Measurements from ENCODE around the gene LIPE. TPM values are rescaled to one million over a fixed set of nuclear protein-coding genes. Genes with fewer than 3 reads are reported as not detected.

LIPE gene
- total and polyA plus RNA-seq, 12 donors, result 39.4 to 109 (median 55.0) TPM

- peak overlapping the region; percentile 73 to 94 (median 92) for H3K27ac ChIP-seq
- peaks cover 0 to 16% (median 0%) of the 10 kb centered on the region in 9 donors for H3K36me3 ChIP-seq
- intact Hi-C loops (cut with DNase I), result loop anchor here in 1 of 10 donors (5.0 kb wide), 1 partner anchor 139 kb away; no protein-coding TSS in a partner anchor
- no peaks in the 10 kb centered on the region for H3K9me3 ChIP-seq
- H3K27me3 ChIP-seq, result peaks cover 0 to 16% (median 0%) of the 10 kb centered on the region in 7 donors
- ATAC-seq (peak in 5 of 8 donors; percentile 1 to 30 (median 4)), DNase-seq (peak; percentile 47 to 51)
- no peak for TF ChIP-seq CTCF (IDR thresholded peaks at IDR 0.05)
- H3K4me1 ChIP-seq, result peaks cover 3 to 73% (median 58%) of the 10 kb centered on the region in 9 donors
- H3K4me3 ChIP-seq, result peak overlapping the region in 8 of 10 donors; percentile 62 to 86 (median 75)
- 36 to 45% methylated on average over 9 of the region's 9 CpGs for WGBS, 2 donors
These were observed 5.6 kb downstream of the LIPE start for GRCh38 chr19:42421591-42422031.

GRCh38 chr19:42421101-42421500 lies 6.1 kb downstream of the LIPE start:
- Histone ChIP-seq H3K9me3 (no peaks in the 10 kb centered on the region), H3K27me3 (peaks cover 0 to 16% (median 0%) of the 10 kb centered on the region in 7 donors), H3K4me1 (peaks cover 3 to 67% (median 57%) of the 10 kb centered on the region in 9 donors), H3K4me3 (peak overlapping the region in 1 of 10 donors; percentile 76), H3K36me3 (peaks cover 0 to 21% (median 0%) of the 10 kb centered on the region in 9 donors), H3K27ac (peak overlapping the region in 9 of 10 donors; percentile 73 to 94 (median 93))
- DNase-seq (no peak), ATAC-seq (no peak)
- TF ChIP-seq CTCF (IDR thresholded peaks at IDR 0.05), result no peak
- WGBS, 2 donors, result 60 to 70% methylated on average over 4 of the region's 4 CpGs
- intact Hi-C loops (cut with DNase I), result loop anchor here in 1 of 10 donors (5.0 kb wide), 1 partner anchor 139 kb away; no protein-coding TSS in a partner anchor

GRCh38 chr19:42420055-42420544 lies 7.1 kb downstream of the LIPE start:
- no peak for ATAC-seq
- WGBS, 2 donors, result 52 to 62% methylated on average over 10 of the region's 10 CpGs
- Histone ChIP-seq H3K4me1 (peaks cover 3 to 67% (median 57%) of the 10 kb centered on the region in 9 donors), H3K4me3 (no peak overlapping the region), H3K9me3 (no peaks in the 10 kb centered on the region), H3K36me3 (peaks cover 0 to 25% (median 0%) of the 10 kb centered on the region in 9 donors), H3K27me3 (peaks cover 0 to 12% (median 0%) of the 10 kb centered on the region in 7 donors), H3K27ac (peak overlapping the region in 9 of 10 donors; percentile 55 to 94 (median 91))
- peak in 1 of 2 donors; percentile 64 for DNase-seq
- intact Hi-C loops (cut with DNase I), result loop anchor here in 1 of 10 donors (5.0 kb wide), 1 partner anchor 138 kb away; no protein-coding TSS in a partner anchor
- TF ChIP-seq CTCF (IDR thresholded peaks at IDR 0.05), result peak; percentile 34 to 73 (median 56)

GRCh38 chr19:42419309-42419708 lies 7.9 kb downstream of the LIPE start:
- Histone ChIP-seq H3K36me3 (peaks cover 0 to 33% (median 0%) of the 10 kb centered on the region in 9 donors), H3K4me1 (peaks cover 3 to 61% (median 51%) of the 10 kb centered on the region in 9 donors), H3K4me3 (peak overlapping the region in 1 of 10 donors; percentile 9), H3K27ac (peak overlapping the region in 9 of 10 donors; percentile 45 to 94 (median 88)), H3K27me3 (peaks cover 0 to 4% (median 0%) of the 10 kb centered on the region in 7 donors), H3K9me3 (no peaks in the 10 kb centered on the region)
- ATAC-seq, result peak in 4 of 8 donors; percentile 15 to 32 (median 27)
- DNase-seq, result peak; percentile 44 to 68
- 43 to 48% methylated on average over 6 of the region's 6 CpGs for WGBS, 2 donors
- intact Hi-C loops (cut with DNase I), result no loop called here
- no peak for TF ChIP-seq CTCF (IDR thresholded peaks at IDR 0.05)
